Measurements from ENCODE around the gene STIM1. TPM values are rescaled to one million over a fixed set of nuclear protein-coding genes. Genes with fewer than 3 reads are reported as not detected.
"Not testable (repeated sequence)": the region's sequence is repeated elsewhere in the genome, so short reads cannot be mapped to it uniquely, and the experiment has no call there.

Gene STIM1
- total RNA-seq, 1 experiment from 2014 or later = 45.5 TPM

DNA sequence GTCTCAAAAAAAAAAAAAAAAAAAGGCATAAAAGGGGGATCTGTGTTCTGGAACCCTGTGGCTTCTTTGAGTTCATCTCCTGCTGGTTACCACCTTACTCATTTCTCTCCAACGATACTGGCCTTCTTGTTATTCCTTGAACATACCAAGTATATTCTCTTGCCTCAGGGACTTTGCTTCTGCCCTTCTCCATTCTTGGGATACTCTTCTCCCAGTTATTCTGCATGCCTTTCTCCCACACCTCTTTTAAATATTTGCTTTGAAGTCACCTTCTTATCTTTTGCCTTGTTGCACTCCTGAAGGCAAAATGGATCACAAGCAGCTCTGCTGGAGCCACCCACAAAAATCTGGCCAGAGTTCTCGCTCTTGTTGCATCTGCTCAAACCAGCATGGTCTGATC lies 163.2 kb downstream of the STIM1 start:
- no peak for DNase-seq (ENCODE audit: low read depth)
- in situ Hi-C loops (cut with HindIII; ENCODE audit: low pct_unique_long_range_greater_than_20kb, low sequenced_read_pairs) = no loop called here

- in situ Hi-C loops (cut with HindIII; ENCODE audit: low pct_unique_long_range_greater_than_20kb, low sequenced_read_pairs) = no loop called here
- DNase-seq (ENCODE audit: low read depth) = no peak
Measured at GRCh38 chr11:4019891-4020290, 164.4 kb downstream of the STIM1 start.

DNA sequence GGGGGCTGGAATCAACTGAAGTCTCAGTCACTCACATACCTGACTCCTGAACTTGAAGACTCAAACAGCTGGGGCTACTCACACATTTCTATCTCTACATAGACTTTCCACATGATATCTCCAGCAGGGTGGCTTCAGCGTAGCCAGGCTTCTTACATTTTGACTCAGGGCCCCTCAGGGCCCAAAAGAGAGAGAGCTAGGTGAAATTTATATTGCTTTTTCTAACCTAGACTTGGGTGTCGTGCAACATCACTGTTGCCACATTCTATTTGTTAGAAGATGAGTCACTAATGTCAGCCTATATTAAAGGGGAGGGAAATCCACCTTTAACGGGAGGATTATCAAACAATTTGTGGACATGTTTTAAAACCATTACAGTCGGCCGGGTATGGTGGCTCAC lies 167.2 kb downstream of the STIM1 start:
- DNase-seq (ENCODE audit: low read depth) = no peak
- in situ Hi-C loops (cut with HindIII; ENCODE audit: low pct_unique_long_range_greater_than_20kb, low sequenced_read_pairs) = no loop called here

DNA sequence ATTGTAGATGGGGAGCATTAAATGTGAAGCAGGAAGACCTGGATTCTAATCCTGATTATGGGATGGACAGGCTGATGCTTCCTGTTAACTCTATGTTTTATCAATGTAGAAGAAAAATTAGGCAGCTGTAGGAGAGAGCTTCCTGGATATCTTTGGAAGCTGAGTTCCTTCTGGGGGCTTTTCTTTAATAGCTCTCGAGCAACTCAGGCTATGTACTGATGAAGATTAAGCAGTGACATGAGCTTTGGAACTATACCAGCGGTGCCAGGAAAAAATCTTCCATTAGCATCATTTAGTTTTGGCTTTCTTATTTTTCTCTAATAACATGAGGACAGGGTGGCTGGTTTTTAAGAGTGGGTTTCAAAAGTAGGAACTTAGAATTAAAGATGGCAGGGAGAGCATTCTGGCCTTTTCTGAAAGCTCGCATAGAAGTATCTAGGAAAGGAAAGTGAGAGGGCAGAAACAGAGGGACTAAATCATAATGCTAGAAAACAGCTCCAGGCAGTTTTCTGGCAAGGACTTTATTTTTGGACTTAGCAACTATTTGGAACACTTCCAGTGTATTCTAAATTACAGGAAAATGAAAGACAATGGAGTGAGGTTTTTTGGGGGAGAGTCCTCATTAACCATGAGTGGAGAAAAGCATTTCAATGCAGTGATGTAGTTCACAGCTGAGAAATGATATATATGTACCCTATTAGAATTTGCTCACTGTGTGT lies 169.9 kb downstream of the STIM1 start:
- no peak for DNase-seq (ENCODE audit: low read depth)
- in situ Hi-C loops (cut with HindIII; ENCODE audit: low pct_unique_long_range_greater_than_20kb, low sequenced_read_pairs) = no loop called here

DNA sequence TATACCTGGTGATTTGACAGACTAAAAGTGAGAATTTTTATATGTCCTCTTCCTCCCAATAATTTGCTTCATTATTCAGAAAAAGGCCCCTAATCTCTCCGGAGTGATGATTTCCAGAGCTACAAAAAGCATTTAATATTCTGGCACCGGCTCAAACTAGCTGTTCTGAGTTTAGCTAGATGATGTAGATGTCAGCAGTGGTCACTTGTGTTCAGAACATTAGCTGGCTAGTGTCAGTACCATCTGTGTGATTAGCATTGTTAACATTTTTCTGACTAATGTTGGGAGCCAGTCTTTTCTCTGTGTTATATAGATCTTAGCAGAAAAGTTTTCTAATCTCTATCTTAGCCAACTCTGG lies 170.5 kb downstream of the STIM1 start:
- in situ Hi-C loops (cut with HindIII; ENCODE audit: low pct_unique_long_range_greater_than_20kb, low sequenced_read_pairs) = no loop called here
- DNase-seq (ENCODE audit: low read depth) = no peak

- in situ Hi-C loops (cut with HindIII; ENCODE audit: low pct_unique_long_range_greater_than_20kb, low sequenced_read_pairs) = no loop called here
- DNase-seq (ENCODE audit: low read depth) = no peak
Measured at GRCh38 chr11:4026389-4026788, 170.9 kb downstream of the STIM1 start.

DNA sequence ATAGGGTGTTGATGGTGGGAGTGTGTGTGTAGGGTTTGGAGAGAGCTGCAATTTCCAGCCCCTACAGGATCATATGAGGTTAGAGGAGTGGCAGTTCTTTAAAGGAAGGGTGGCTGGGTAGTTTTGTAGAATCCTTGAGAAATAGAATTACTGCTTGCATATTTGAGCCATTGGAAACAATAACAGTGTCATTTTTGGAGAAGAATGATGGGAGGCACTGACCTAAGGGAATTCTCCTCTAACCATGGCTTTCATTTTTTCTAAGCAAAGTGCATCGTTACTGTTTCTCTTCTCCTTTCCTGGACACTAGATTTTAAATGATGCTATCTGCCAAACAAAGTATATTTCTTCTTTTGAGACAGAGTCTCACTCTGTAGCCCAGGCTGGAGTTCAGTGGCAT lies 172.3 kb downstream of the STIM1 start:
- no peak for DNase-seq (ENCODE audit: low read depth)
- in situ Hi-C loops (cut with HindIII; ENCODE audit: low pct_unique_long_range_greater_than_20kb, low sequenced_read_pairs) = no loop called here

- in situ Hi-C loops (cut with HindIII; ENCODE audit: low pct_unique_long_range_greater_than_20kb, low sequenced_read_pairs) = no loop called here
- DNase-seq (ENCODE audit: low read depth) = no peak
Measured at GRCh38 chr11:4030197-4030596, 174.7 kb downstream of the STIM1 start.

- in situ Hi-C loops (cut with HindIII; ENCODE audit: low pct_unique_long_range_greater_than_20kb, low sequenced_read_pairs) = no loop called here
- no peak for DNase-seq (ENCODE audit: low read depth)
Measured at GRCh38 chr11:4032097-4032496, 176.6 kb downstream of the STIM1 start.

GRCh38 chr11:4035985-4036384 lies 180.5 kb downstream of the STIM1 start:
- in situ Hi-C loops (cut with HindIII; ENCODE audit: low pct_unique_long_range_greater_than_20kb, low sequenced_read_pairs) = no loop called here
- no peak for DNase-seq (ENCODE audit: low read depth)

DNA sequence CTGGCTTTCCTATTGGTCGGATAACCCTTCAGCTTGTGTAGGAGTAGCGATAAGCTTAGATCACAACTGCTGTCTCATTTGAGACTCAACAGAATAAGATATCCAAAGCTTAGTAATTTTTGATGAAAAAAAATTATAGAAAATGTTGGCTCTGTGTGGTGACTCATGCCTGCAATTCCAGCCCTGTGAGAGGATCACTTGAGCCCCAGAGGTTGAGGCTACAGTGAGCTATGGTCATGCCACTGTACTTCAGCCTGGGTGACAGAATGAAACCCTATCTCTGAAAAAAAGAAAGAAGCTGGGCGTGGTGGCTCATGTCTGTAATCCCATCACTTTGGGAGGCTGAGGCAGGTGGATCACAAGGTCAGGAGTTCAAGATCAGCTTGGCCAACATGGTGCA lies 183.5 kb downstream of the STIM1 start:
- no peak for DNase-seq (ENCODE audit: low read depth)

GRCh38 chr11:4040461-4040860 lies 185.0 kb downstream of the STIM1 start:
- in situ Hi-C loops (cut with HindIII; ENCODE audit: low pct_unique_long_range_greater_than_20kb, low sequenced_read_pairs) = no loop called here
- DNase-seq (ENCODE audit: low read depth) = no peak

More for the DNA sequence above, 183.5 kb downstream of the STIM1 start:
- in situ Hi-C loops (cut with HindIII; ENCODE audit: low pct_unique_long_range_greater_than_20kb, low sequenced_read_pairs) = no loop called here

GRCh38 chr11:4041731-4042391 lies 186.4 kb downstream of the STIM1 start:
- no peak for DNase-seq (ENCODE audit: low read depth)
- in situ Hi-C loops (cut with HindIII; ENCODE audit: low pct_unique_long_range_greater_than_20kb, low sequenced_read_pairs) = no loop called here

DNA sequence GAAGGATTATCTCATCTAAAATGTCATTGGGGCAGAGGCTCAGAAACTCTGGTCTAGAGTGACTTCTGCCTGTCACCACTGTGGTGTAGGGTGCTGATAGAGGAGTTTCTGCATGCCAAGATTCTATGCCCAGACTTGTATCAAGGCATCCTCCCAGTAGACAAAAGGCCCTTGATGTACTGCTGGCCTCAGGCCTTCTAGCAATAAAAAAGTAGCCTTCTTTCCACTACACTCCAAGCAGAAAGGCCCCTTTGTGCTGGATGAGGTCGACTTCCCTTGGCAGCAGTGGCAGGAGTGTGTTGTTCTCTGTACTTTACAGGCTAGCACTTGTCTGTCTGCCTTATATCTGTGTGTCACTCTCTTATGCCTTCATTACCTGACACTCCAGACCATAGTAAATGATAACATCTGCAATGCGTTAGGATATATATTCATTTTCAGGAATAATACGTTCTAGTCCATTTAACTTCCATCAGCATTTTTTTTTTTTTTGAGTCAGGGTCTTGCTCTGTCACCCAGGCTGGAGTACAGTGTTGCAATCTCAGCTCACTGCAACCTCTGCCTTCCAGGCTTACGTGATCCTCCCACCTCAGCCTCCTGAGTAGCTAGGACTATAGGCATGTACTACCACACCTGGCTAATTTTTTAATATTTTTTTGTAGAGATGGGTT lies 189.6 kb downstream of the STIM1 start:
- in situ Hi-C loops (cut with HindIII; ENCODE audit: low pct_unique_long_range_greater_than_20kb, low sequenced_read_pairs) = no loop called here
- DNase-seq (ENCODE audit: low read depth) = no peak

DNA sequence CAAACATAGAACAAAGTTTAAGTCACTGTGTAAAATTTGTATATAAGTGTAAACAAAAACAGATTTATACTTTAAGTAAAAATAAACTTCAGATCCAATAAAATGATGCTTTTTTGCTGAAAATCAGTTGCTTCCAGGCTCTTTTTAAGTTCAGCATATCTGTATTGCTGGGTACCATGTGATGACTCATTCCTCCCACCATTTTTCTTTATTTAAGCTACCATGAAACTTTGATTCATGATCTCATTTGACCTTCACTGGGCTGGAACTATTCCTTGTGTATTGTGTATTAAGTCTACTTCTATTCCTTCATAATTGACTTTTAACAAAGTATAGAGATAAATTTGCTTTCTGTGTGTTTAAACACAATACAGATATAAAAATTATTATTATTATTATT lies 192.9 kb downstream of the STIM1 start:
- no peak for DNase-seq (ENCODE audit: low read depth)
- in situ Hi-C loops (cut with HindIII; ENCODE audit: low pct_unique_long_range_greater_than_20kb, low sequenced_read_pairs) = no loop called here

- no peak for DNase-seq (ENCODE audit: low read depth)
- in situ Hi-C loops (cut with HindIII; ENCODE audit: low pct_unique_long_range_greater_than_20kb, low sequenced_read_pairs) = no loop called here
Measured at GRCh38 chr11:4049006-4049405, 193.5 kb downstream of the STIM1 start.

DNA sequence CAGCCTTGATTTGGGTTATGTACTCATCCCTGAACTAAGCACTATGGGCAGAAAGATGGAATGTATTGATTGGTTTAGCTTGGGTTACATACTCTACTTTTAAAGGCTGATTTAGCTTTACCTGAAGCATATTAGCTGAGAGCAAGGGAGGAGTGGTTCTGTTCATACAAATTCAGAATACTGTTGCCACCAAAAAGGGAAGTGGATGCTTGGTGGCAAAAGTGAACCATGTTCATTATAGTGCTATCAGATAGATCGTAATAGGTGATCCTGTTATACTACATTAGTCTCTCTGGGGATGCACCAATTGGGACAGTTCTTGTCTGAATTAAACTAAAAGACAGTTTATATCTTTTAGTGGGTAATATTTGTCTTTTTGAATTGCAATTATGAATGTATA lies 194.7 kb downstream of the STIM1 start:
- in situ Hi-C loops (cut with HindIII; ENCODE audit: low pct_unique_long_range_greater_than_20kb, low sequenced_read_pairs) = no loop called here

GRCh38 chr11:4053200-4053599 lies 197.7 kb downstream of the STIM1 start:
- in situ Hi-C loops (cut with HindIII; ENCODE audit: low pct_unique_long_range_greater_than_20kb, low sequenced_read_pairs); DNase-seq (ENCODE audit: low read depth): not testable (repeated sequence)

More for the DNA sequence above, 194.7 kb downstream of the STIM1 start:
- no peak for DNase-seq (ENCODE audit: low read depth)

GRCh38 chr11:4054643-4055042 lies 199.2 kb downstream of the STIM1 start:
- in situ Hi-C loops (cut with HindIII; ENCODE audit: low pct_unique_long_range_greater_than_20kb, low sequenced_read_pairs) = no loop called here
- DNase-seq (ENCODE audit: low read depth) = no peak

DNA sequence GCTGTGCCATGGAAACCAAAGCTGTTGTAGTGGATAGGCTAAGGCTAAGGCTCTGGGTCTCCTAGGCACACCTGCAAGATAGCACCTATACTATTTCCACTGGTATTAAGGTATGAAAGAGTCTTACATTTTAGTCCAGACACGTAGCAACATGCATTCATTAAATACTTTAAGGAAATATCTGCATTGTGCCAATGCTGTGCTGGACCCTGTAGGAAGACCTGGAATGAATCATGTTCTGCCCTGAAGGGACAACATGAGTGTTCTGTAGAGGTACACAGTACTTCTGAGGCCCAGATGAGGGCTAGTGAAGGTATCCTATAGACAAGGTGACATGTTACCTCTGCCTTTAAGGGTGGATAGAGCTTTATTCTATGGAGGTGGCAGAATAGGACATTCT lies 204.0 kb downstream of the STIM1 start:
- in situ Hi-C loops (cut with HindIII; ENCODE audit: low pct_unique_long_range_greater_than_20kb, low sequenced_read_pairs) = no loop called here
- no peak for DNase-seq (ENCODE audit: low read depth)
